HCT116 (cell line): ENCODE results near the gene SLC35G2. TPM values are rescaled to one million over a fixed set of nuclear protein-coding genes. Genes with fewer than 3 reads are reported as not detected.

Experiments used
- ATAC-seq: fragments of 200-7000 bp; cut with Tn5 transposase; 2 replicates; pipeline ENCODE4 v1.9.1; 2020; ENCODE audit warnings: mild to moderate bottlenecking, moderate library complexity
- BruUV-seq: library from RNA; stranded (reverse); fragments of 400-500 nt; replicated peaks from 2 replicates; lab custom pipeline; 2021; lab: Mats Ljungman, UMichigan
- CTCF ChIA-PET: fragments of 300-600 bp; sonication (Branson Sonifier 250); formaldehyde crosslinking; loops from one replicate; lab custom pipeline; 2021; ENCODE audit warnings: antibody characterized with exemption; lab: Charles Lee
- POLR2A ChIA-PET: fragments of 300-600, 350-600 bp; sonication (Branson Sonifier 250); formaldehyde crosslinking; loops from one replicate; lab custom pipeline; 2021; ENCODE audit warnings: antibody characterized with exemption; lab: Charles Lee
- RAD21 ChIA-PET, 2 experiments: fragments of 300-600 bp; sonication (Branson Sonifier 250); formaldehyde crosslinking; loops; one replicate each; lab custom pipeline; 2023; ENCODE audit warnings: low total read pairs in 2 of 2; ENCODE audit not compliant: uncharacterized antibody in 2 of 2, unreplicated experiment in 2 of 2, low non-redundant PET in 1 of 2; lab: Charles Lee
- DNase-seq: peaks from one replicate; pipeline ENCODE4 v3.0.0-alpha.2; 2010; ENCODE audit warnings: low read depth, low spot score
- H2AFZ ChIP-seq: fragments of 200-600 bp; shearing (Covaris generic), sonication (generic); 2 replicates; pipeline ENCODE4 v1.6.1; 2017; ENCODE audit warnings: low read depth, mixed run types, mixed read lengths, antibody characterized with exemption, low read length; ENCODE audit not compliant: poor library complexity, severe bottlenecking
- H3K27ac ChIP-seq: 2 replicates; pipeline ENCODE4 v1.5.1; 2012; ENCODE audit warnings: low read depth, low read length
- H3K27me3 ChIP-seq: fragments of 200-600 bp; sonication (generic); 2 replicates; pipeline ENCODE4 v1.6.1; 2016; ENCODE audit warnings: mixed run types, low read length, mixed read lengths; ENCODE audit not compliant: insufficient read depth
- H3K36me3 ChIP-seq, 2 experiments: fragments of 200-500 bp in 1 of 2; fragments of 200-600 bp in 1 of 2; sonication (Bioruptor generic) in 1 of 2; sonication (generic) in 1 of 2; 2 replicates each; pipeline versions ENCODE4 v1.5.1 to v1.6.1; 2014 to 2016; ENCODE audit warnings: low read length in 2 of 2, inconsistent platforms in 1 of 2, mixed read lengths in 1 of 2, mixed run types in 1 of 2; ENCODE audit not compliant: insufficient read depth in 2 of 2, control insufficient read depth in 1 of 2
- H3K4me1 ChIP-seq, 2 experiments: fragments of 200-600 bp in 1 of 2; sonication (generic) in 1 of 2; 2 replicates each; pipeline versions ENCODE4 v1.5.1 to v1.6.1; 2012 to 2017; ENCODE audit warnings: low read length in 2 of 2, inconsistent platforms in 1 of 2, mild to moderate bottlenecking in 1 of 2, mixed read lengths in 1 of 2, mixed run types in 1 of 2, moderate library complexity in 1 of 2; ENCODE audit not compliant: insufficient read depth in 2 of 2, control insufficient read depth in 1 of 2
- H3K4me2 ChIP-seq: fragments of 200-600 bp; sonication (generic); 2 replicates; pipeline ENCODE4 v1.6.1; 2017; ENCODE audit warnings: mixed run types, low read length, mixed read lengths
- H3K4me3 ChIP-seq, 2 experiments: fragments of 200-600 bp in 1 of 2; sonication (generic) in 1 of 2; replicated peaks in 1 of 2; 2 replicates each; pipeline ENCODE4 v1.5.1; 2011 to 2016; ENCODE audit warnings: low read length in 2 of 2, control low read depth in 1 of 2, low read depth in 1 of 2, mild to moderate bottlenecking in 1 of 2, mixed read lengths in 1 of 2, mixed run types in 1 of 2
- H3K79me2 ChIP-seq: fragments of 200-600 bp; sonication (generic); 2 replicates; pipeline ENCODE4 v1.6.1; 2017; ENCODE audit warnings: mild to moderate bottlenecking, mixed run types, low read length, moderate library complexity, mixed read lengths; ENCODE audit not compliant: insufficient read depth
- H3K9ac ChIP-seq: fragments of 200-600 bp; sonication (generic); 2 replicates; pipeline ENCODE4 v1.6.1; 2016; ENCODE audit warnings: low read length, mixed read lengths
- H3K9me2 ChIP-seq: fragments of 200-600 bp; sonication (generic), shearing (Covaris generic); 2 replicates; pipeline ENCODE4 v1.6.1; 2017; ENCODE audit warnings: mixed run types, mild to moderate bottlenecking, moderate library complexity; ENCODE audit not compliant: insufficient read depth
- H3K9me3 ChIP-seq, 2 experiments: fragments of 200-500 bp in 1 of 2; fragments of 200-600 bp in 1 of 2; sonication (Bioruptor generic) in 1 of 2; sonication (generic) in 1 of 2; 2 replicates each; pipeline ENCODE4 v1.6.1; 2014 to 2017; ENCODE audit warnings: low read length in 2 of 2, mixed read lengths in 2 of 2, inconsistent platforms in 1 of 2, low read depth in 1 of 2, mild to moderate bottlenecking in 1 of 2, mixed run types in 1 of 2, moderate library complexity in 1 of 2; ENCODE audit not compliant: control insufficient read depth in 1 of 2, insufficient read depth in 1 of 2
- H4K20me1 ChIP-seq: fragments of 200-600 bp; sonication (generic), shearing (Covaris generic); 2 replicates; pipeline ENCODE4 v1.6.1; 2017; ENCODE audit warnings: mixed run types, mild to moderate bottlenecking, moderate library complexity; ENCODE audit not compliant: insufficient read depth
- CEBPB ChIP-seq: IDR thresholded peaks from 2 replicates; pipeline ENCODE4 v1.6.1; 2012; ENCODE audit warnings: low read depth
- EGR1 ChIP-seq: IDR thresholded peaks from 2 replicates; pipeline ENCODE4 v1.6.1; 2012; ENCODE audit warnings: low read depth
- ELF1 ChIP-seq: IDR thresholded peaks from 2 replicates; pipeline ENCODE4 v1.6.1; 2012; ENCODE audit warnings: low read depth, borderline replicate concordance
- EZH2phosphoT487 ChIP-seq: fragments of 200-600 bp; IDR thresholded peaks from 2 replicates; pipeline ENCODE4 v1.6.1; 2018; ENCODE audit warnings: antibody characterized with exemption, borderline replicate concordance
- FOSL1 ChIP-seq: IDR thresholded peaks from 2 replicates; pipeline ENCODE4 v1.6.1; 2012; ENCODE audit warnings: low read depth
- JUND ChIP-seq: IDR thresholded peaks from 2 replicates; pipeline ENCODE4 v1.6.1; 2012
- POLR2A ChIP-seq: IDR thresholded peaks from 2 replicates; pipeline ENCODE4 v1.7.0; 2011; ENCODE audit warnings: borderline replicate concordance; ENCODE audit not compliant: insufficient read depth, insufficient read length; ENCODE audit errors: extremely low read depth
- POLR2AphosphoS5 ChIP-seq: IDR thresholded peaks from 2 replicates; pipeline ENCODE4 v1.6.1; 2011; ENCODE audit warnings: mild to moderate bottlenecking, low read depth, low read length, moderate library complexity
- RAD21 ChIP-seq: IDR thresholded peaks from 2 replicates; pipeline ENCODE4 v1.6.1; 2012; ENCODE audit warnings: low read depth, mild to moderate bottlenecking
- SIN3A ChIP-seq: IDR thresholded peaks from 2 replicates; pipeline ENCODE4 v1.6.1; 2012; ENCODE audit warnings: low read depth
- YY1 ChIP-seq: IDR thresholded peaks from 2 replicates; pipeline ENCODE4 v1.6.1; 2011; ENCODE audit warnings: low read length, low read depth, moderate library complexity, mild to moderate bottlenecking; ENCODE audit not compliant: insufficient replicate concordance; ENCODE audit errors: extremely low read depth
- ZFX ChIP-seq: fragments of 450-650 bp; IDR thresholded peaks from 2 replicates; pipeline ENCODE4 v1.6.1; 2017
- ZNF274 ChIP-seq: fragments of 200-500 bp; sonication (Bioruptor generic); IDR thresholded peaks from 2 replicates; pipeline ENCODE4 v1.6.1; 2014; ENCODE audit warnings: mild to moderate bottlenecking, low read depth, low read length, inconsistent platforms
- intact Hi-C: fragments of 100-400 bp; cut with micrococcal nuclease; formaldehyde crosslinking; loops from 2 replicates; pipeline ENCODE4 v1.10.0; 2022
- total RNA-seq: library from RNA; stranded (reverse); gene quantifications from one replicate; pipeline ENCODE4 v1.2.1, GENCODE V29; 2021; ENCODE audit not compliant: unreplicated experiment
- TF ChIP-seq, protein P1 (sequence below): IDR thresholded peaks from 2 replicates; pipeline ENCODE4 v1.6.1; 2012
- TF ChIP-seq, protein P2 (sequence below), 3 experiments: fragments of 200-600 bp in 1 of 3; sonication (generic) in 1 of 3; IDR thresholded peaks in 2 of 3; conservative IDR thresholded peaks in 1 of 3; 2 replicates each; pipeline ENCODE4 v1.5.1; 2012 to 2017; ENCODE audit warnings: low read depth in 2 of 3, low read length in 2 of 3, antibody characterized with exemption in 1 of 3, borderline replicate concordance in 1 of 3, control low read depth in 1 of 3, mild to moderate bottlenecking in 1 of 3, mixed read lengths in 1 of 3, mixed run types in 1 of 3, moderate library complexity in 1 of 3; ENCODE audit not compliant: insufficient read depth in 1 of 3
- TF ChIP-seq, protein P3 (sequence below): IDR thresholded peaks from 2 replicates; pipeline ENCODE4 v1.6.1; 2012
- TF ChIP-seq, protein P4 (sequence below): IDR thresholded peaks from 2 replicates; pipeline ENCODE4 v1.6.1; 2012; ENCODE audit warnings: low read depth
- TF ChIP-seq, protein P5 (sequence below): IDR thresholded peaks from 2 replicates; pipeline ENCODE4 v1.6.1; 2011; ENCODE audit warnings: mild to moderate bottlenecking, low read length, moderate library complexity; ENCODE audit not compliant: insufficient replicate concordance; ENCODE audit errors: extremely low read depth

Gene SLC35G2
- total RNA-seq, 1 experiment from 2014 or later: 3.3 TPM

DNA sequence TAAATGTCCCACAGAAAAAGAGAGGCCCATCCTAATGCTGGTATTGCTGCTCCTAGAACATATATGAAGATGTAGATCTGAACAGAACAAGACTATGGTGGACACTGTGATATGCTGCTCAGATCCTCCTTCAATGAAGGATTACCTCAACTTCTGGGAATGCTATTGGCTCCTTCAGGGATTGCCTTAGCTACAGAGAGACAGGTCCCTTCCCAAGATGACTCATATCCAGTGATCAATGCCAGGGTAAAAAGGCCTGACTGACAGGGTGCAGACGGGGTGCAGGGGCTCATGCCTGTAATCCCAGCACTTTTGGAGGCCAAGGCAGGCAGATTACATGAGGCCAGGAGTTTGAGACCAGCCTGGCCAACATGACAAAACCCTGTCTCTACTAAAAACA is 46.2 kb upstream of the SLC35G2 start:
- Histone ChIP-seq H3K9ac (no peak overlapping the region), H3K79me2 (no peaks in the 10 kb centered on the region), H2AFZ (peak overlapping the region; percentile 32), H3K36me3 (no peaks in the 10 kb centered on the region), H3K9me3 (no peaks in the 10 kb centered on the region), H3K27ac (no peak overlapping the region), H3K4me3 (no peak overlapping the region), H4K20me1 (no peaks in the 10 kb centered on the region), H3K4me1 (peaks cover 0 to 6% of the 10 kb centered on the region in 2 experiments; a peak in 1 of 4 replicates), H3K27me3 (no peaks in the 10 kb centered on the region), H3K4me2 (no peak overlapping the region), H3K9me2 (no peaks in the 10 kb centered on the region)
- ChIA-PET POLR2A (no interaction called here), CTCF (interaction anchor here (1.2 kb wide), 1 partner anchor 20 kb away, joined by 3 read pairs; the partner anchor contains the start of gene STAG1), RAD21 (no interaction called here)
- DNase-seq: no peak
- peak; percentile 78 for ATAC-seq
- no TSS peak for BruUV-seq
- intact Hi-C loops: no loop called here
- no peak for TF ChIP-seq YY1
- TF ChIP-seq, protein P1, sequence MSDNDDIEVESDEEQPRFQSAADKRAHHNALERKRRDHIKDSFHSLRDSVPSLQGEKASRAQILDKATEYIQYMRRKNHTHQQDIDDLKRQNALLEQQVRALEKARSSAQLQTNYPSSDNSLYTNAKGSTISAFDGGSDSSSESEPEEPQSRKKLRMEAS: no peak
- TF ChIP-seq, protein P2, sequence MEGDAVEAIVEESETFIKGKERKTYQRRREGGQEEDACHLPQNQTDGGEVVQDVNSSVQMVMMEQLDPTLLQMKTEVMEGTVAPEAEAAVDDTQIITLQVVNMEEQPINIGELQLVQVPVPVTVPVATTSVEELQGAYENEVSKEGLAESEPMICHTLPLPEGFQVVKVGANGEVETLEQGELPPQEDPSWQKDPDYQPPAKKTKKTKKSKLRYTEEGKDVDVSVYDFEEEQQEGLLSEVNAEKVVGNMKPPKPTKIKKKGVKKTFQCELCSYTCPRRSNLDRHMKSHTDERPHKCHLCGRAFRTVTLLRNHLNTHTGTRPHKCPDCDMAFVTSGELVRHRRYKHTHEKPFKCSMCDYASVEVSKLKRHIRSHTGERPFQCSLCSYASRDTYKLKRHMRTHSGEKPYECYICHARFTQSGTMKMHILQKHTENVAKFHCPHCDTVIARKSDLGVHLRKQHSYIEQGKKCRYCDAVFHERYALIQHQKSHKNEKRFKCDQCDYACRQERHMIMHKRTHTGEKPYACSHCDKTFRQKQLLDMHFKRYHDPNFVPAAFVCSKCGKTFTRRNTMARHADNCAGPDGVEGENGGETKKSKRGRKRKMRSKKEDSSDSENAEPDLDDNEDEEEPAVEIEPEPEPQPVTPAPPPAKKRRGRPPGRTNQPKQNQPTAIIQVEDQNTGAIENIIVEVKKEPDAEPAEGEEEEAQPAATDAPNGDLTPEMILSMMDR (IDR thresholded peaks at IDR 0.05 in 2 of 3, conservative IDR thresholded peaks at IDR 0.05 in 1 of 3; ENCODE audit: borderline replicate concordance in 1 of 3, insufficient read depth in 1 of 3, low read depth in 2 of 3, low read length in 2 of 3): no peak
- TF ChIP-seq, protein P3, sequence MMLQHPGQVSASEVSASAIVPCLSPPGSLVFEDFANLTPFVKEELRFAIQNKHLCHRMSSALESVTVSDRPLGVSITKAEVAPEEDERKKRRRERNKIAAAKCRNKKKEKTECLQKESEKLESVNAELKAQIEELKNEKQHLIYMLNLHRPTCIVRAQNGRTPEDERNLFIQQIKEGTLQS: no peak
- no peak for TF ChIP-seq RAD21
- TF ChIP-seq FOSL1: peak; percentile 42
- TF ChIP-seq JUND: peak; percentile 45; the same call in 1 of the 2 replicates
- TF ChIP-seq ELF1: no peak
- no peak for TF ChIP-seq CEBPB
- TF ChIP-seq EGR1: no peak
- TF ChIP-seq POLR2A: no peak
- TF ChIP-seq POLR2AphosphoS5: no peak
- TF ChIP-seq SIN3A: no peak
- TF ChIP-seq ZFX: no peak
- TF ChIP-seq, protein P4, sequence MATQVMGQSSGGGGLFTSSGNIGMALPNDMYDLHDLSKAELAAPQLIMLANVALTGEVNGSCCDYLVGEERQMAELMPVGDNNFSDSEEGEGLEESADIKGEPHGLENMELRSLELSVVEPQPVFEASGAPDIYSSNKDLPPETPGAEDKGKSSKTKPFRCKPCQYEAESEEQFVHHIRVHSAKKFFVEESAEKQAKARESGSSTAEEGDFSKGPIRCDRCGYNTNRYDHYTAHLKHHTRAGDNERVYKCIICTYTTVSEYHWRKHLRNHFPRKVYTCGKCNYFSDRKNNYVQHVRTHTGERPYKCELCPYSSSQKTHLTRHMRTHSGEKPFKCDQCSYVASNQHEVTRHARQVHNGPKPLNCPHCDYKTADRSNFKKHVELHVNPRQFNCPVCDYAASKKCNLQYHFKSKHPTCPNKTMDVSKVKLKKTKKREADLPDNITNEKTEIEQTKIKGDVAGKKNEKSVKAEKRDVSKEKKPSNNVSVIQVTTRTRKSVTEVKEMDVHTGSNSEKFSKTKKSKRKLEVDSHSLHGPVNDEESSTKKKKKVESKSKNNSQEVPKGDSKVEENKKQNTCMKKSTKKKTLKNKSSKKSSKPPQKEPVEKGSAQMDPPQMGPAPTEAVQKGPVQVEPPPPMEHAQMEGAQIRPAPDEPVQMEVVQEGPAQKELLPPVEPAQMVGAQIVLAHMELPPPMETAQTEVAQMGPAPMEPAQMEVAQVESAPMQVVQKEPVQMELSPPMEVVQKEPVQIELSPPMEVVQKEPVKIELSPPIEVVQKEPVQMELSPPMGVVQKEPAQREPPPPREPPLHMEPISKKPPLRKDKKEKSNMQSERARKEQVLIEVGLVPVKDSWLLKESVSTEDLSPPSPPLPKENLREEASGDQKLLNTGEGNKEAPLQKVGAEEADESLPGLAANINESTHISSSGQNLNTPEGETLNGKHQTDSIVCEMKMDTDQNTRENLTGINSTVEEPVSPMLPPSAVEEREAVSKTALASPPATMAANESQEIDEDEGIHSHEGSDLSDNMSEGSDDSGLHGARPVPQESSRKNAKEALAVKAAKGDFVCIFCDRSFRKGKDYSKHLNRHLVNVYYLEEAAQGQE: no peak
- TF ChIP-seq ZNF274: no peak
- no peak for TF ChIP-seq EZH2phosphoT487
- TF ChIP-seq, protein P5, sequence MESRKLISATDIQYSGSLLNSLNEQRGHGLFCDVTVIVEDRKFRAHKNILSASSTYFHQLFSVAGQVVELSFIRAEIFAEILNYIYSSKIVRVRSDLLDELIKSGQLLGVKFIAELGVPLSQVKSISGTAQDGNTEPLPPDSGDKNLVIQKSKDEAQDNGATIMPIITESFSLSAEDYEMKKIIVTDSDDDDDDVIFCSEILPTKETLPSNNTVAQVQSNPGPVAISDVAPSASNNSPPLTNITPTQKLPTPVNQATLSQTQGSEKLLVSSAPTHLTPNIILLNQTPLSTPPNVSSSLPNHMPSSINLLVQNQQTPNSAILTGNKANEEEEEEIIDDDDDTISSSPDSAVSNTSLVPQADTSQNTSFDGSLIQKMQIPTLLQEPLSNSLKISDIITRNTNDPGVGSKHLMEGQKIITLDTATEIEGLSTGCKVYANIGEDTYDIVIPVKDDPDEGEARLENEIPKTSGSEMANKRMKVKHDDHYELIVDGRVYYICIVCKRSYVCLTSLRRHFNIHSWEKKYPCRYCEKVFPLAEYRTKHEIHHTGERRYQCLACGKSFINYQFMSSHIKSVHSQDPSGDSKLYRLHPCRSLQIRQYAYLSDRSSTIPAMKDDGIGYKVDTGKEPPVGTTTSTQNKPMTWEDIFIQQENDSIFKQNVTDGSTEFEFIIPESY: no peak
